CD4-positive, alpha-beta T cell treated with Interleukin-15 for 1 hour (primary cell): ENCODE data around the gene ARF6.
"Not testable (repeated sequence)": the region's sequence is repeated elsewhere in the genome, so short reads cannot be mapped to it uniquely, and the experiment has no call there.

ENCODE experiments used
- DNase-seq: peaks from one replicate; pipeline ENCODE4 v3.0.0-alpha.2; 2020

Gene ARF6

GRCh38 chr14:49909016-49909415 lies 16.1 kb downstream of the ARF6 start:
- DNase-seq, result no peak

- no peak for DNase-seq
Measured at GRCh38 chr14:49915085-49915484, 22.2 kb downstream of the ARF6 start.

- no peak for DNase-seq
Measured at GRCh38 chr14:49918706-49919105, 25.8 kb downstream of the ARF6 start.

DNA sequence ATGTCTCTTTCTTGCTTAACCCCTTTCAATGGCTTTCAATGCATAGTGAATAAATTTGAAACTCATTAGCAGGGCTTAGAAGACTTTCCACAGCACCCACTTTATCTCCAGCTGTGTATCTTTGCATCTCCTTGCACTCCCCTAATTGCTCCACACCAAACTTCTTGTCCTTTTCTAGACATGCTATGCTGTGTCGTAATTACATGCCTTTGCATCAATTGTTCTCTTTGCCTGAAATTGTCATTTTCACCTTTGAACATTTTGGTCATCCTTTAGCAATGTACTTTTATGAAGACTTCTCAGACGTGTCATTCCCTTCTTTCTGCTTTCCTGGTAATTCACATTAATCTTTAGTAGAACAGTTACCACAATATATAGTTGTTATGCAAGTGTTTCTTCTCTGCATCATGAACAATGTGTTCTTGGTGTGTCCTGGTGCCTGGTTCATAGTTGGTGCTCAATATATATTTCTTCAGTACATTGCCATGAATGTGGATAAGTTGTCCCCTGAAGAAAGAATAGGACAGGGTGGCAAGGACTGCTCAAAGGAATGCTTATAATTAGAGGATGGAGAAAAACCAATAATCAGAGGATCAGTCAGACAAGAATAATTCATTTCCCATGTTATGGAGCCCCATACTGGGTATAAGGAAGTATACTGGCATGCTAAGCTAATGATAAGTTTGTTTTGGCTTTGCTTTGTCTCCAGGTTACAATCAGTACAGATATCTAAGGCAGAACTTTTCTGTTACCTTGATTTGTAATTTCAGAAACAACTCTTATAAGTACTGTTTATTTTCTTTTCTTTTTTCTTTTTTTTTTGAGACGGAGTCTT lies 27.2 kb downstream of the ARF6 start:
- DNase-seq, result no peak

DNA sequence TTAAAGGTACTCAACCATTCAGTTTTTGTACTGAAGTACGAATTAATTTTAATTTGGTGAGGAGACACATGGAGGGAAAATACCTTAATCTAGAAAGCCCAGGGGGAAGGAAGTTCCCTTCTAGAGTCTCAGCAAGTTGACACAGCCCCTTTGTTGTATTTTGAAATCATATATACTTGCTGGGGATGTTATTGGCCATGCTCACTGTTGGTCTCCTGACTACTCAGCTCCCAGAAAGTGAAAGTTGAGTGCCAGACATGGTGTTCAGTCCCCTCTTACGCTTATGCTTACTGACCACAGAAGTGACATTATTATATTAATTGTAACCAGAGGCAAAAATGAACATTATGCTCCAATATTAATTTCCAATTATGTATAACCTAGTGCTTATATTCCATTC lies 28.1 kb downstream of the ARF6 start:
- DNase-seq, result no peak

DNA sequence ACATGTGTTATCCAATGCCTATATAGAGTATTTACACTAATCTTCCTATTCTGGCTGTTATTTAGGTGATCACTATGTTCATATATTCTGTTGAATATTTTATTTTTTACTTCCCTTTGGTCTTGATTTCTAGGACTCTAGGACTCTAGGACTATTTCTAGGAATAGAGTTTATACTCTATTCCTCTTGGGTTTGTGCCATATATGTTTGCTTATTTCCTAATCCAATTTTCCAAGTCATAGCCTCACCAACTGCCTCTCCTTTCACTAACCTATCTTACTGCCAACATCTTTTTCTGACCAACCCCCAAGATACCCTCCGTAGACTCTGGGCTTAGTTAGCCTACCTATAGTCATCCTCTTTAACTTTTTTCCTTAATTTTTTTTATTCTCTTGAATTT lies 28.5 kb downstream of the ARF6 start:
- DNase-seq, result no peak

GRCh38 chr14:49923442-49923841 lies 30.6 kb downstream of the ARF6 start:
- no peak for DNase-seq

GRCh38 chr14:49923881-49924280 lies 31.0 kb downstream of the ARF6 start:
- DNase-seq, result no peak

GRCh38 chr14:49924852-49925251 lies 32.0 kb downstream of the ARF6 start:
- DNase-seq, result no peak

DNA sequence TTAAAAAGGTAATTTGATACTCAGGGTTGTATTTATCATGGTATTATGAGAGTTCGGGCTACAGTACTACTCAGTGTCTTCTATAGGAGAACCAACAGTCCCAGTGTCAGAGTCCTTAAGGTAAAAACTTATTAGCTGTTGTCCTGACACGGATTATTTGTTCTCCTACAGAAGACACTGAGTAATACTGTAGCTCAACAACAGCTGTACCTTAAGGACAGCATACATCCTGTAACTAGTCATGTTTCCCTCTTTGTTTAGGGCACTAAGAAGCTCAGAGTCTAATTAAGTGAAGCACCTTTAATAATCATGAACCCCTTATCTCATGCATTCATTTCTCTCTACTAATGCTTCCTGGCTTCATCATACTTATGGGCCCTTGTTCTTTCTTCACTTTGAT lies 33.9 kb downstream of the ARF6 start:
- no peak for DNase-seq

DNA sequence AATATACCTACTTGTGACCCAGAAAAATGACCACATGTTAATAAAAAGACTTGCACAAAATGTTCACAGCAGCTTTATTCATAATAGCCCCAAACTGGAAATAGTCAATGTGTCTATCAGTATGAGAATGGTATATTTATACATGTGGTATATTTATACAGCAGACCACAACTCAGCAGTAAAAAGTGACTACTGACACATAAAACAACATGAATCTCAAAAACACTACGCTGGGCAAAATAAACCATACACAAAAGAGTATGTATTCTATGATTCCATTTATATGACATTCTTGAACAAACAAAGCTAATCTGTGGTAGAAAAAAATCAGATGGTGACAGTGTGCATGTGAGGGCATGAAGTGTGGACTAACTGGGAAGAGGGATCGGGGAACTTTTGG lies 35.1 kb downstream of the ARF6 start:
- no peak for DNase-seq

- no peak for DNase-seq
Measured at GRCh38 chr14:49930720-49931119, 37.8 kb downstream of the ARF6 start.

DNA sequence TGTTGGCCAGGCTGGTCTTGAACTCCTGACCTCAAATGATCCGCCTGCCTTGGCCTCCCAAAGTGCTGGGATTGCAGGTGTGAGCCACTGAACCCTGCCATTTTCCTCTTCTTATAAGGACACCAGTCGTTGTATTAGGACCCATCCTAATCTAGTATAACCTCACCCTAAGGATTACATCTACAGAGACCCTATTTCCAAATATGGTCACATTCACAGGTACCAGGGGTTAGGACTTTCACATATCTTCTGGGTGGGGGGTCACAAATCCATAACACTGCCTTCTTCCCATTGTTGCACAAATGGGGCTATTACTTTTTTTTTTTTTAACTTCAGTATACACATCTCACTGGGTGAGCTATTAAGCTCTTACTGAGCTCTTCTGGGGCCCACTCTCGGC lies 38.6 kb downstream of the ARF6 start:
- no peak for DNase-seq

DNA sequence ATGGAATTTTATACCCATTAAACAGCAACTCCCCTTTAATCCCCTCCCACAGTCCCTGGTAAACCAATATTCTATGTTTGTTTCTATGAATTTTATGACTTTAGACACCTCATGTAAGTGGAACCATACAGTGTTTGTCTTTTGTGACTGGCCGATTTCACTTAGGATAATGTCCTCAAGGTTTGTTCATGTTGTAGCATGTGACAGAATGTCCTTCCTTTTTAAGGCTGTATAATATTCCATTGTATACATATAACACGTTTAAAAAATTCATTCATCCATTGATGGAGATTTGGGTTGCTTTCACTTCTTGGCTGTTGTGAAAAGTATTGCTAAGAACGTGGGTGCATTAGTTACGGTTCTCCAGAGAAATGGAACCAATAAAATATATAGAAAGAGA lies 40.2 kb downstream of the ARF6 start:
- no peak for DNase-seq

DNA sequence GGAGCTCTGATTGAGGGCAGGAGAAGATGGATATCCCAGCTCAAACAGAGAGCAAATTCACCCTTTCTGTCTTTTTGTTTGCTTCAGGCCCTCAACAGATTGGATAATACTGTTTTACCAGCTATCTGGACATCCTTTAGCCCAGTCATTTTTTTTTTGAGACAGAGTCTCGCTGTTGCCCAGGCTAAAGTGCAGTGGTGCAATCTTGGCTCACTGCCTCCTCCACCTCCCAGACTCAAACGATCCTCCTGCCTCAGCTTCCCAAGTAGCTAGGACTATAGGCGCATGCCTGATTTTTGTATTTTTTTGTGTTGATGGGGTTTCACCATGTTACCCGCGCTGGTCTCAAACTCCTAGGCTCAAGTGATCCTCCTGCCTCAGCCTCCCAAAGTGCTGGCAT lies 40.8 kb downstream of the ARF6 start:
- DNase-seq, result no peak

DNA sequence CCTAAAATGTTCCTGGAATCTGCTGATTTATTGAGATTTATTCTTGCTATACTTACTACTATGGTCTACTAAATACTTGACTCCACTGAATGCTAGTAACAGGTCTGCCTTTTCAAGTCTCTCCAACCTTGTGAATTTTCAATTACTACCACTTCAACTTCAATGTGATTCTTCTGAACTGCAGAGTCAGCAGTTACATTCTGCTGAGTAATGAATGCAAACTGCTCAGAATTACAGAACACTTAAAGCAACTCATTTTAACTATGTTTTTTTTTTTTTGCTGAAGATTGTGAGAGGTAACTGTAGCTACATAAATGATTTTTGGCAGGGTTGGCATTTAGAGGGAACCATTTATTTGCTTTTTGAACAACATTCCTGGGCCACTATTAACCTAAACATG lies 41.8 kb downstream of the ARF6 start:
- DNase-seq, result no peak

- DNase-seq, result no peak
Measured at GRCh38 chr14:49935526-49935925, 42.6 kb downstream of the ARF6 start.

DNA sequence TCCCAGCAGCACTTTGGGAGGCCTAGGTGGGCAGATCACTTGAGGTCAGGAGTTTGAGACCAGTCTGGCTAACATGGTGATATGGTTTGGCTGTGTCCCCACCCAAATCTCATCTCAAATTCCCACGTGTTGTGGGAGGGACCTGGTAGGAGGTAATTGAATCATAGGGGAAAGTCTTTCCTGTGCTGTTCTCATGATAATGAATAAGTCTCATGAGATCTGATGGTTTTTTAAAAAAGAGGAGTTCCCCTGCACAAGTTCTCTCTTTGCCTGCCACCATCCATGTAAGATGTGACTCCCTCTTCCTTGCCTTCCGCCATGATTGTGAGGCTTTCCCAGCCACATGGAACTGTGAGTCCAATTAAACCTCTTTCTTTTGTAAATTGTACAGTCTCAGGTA lies 43.4 kb downstream of the ARF6 start:
- not testable (repeated sequence) for DNase-seq

- not testable (repeated sequence) for DNase-seq
Measured at GRCh38 chr14:49936882-49937281, 44.0 kb downstream of the ARF6 start.

DNA sequence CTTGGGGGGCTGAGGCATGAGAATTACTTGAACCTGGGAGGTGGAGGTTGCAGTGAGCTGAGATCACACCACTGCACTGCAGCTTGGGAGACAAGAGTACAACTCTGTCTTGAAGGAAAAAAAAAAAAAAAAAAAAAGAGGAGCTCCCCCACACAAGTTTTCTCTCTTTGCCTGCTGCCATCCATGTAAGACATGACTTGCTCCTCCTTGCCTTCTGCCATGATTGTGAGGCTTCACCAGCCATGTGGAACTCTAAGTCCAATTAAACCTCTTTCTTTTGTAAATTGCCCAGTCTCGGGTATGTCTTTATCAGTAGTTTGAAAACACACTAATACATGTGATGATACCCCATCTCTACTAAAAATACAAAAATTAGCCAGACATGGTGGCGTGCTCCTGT lies 46.3 kb downstream of the ARF6 start:
- DNase-seq, result not testable (repeated sequence)

DNA sequence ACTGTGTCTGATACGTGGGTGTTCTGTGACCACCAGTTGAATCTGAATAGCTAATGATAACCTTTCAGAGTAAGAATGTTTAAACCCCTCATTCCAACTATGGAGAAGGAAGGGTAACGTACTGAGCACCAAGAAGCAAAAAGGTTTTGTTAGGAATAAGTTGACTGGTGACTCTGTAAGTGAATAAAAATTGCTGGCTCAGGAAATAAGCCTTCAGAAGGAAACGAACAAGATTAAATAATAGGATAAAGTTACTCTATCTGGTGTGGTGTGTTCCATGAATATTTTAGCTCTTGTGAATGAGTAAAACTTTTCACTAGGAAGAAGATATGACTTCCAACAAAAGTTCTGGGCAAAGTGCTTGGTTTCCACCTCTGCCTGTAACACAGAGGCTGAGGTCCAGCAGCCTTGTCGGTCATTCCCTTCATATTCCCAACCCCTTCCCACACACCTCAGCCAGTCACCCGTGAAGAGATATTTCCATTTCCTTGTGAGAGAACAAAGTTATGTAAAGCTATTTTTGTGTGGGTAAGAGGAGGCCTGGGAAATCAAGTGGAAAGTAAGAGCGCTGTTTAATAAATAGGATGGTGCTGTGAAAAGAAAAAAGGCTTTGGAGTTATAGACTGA lies 47.1 kb downstream of the ARF6 start:
- no peak for DNase-seq

DNA sequence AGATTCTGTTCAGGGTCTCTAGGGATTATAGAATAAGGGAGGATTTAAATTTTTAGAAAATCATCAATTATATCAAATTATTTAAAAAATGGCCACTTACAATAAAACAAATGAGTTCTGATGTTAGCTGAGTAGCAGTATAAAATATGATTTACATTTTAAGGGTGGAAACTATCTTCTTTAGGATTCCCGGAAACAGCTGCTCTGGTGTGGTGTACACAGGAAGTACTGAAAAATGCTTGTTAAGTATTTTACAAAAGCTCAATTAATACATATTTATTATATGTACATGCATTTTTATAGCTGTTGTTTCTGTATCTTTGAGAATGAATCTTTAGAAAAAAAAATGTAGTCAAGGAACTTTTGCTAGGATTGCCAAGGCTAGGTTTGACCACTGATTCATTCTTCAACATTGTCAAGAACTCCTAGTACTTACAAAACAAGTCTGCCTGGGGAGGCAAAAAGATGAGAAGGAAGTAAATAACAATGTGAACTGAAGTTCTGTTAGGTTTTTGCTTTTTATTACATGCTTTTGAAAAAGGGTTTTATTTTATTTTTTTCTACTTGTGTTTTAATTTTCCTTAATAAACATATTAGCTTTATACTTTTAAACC lies 48.0 kb downstream of the ARF6 start:
- DNase-seq, result no peak

- DNase-seq, result no peak
Measured at GRCh38 chr14:49942090-49942489, 49.2 kb downstream of the ARF6 start.

DNA sequence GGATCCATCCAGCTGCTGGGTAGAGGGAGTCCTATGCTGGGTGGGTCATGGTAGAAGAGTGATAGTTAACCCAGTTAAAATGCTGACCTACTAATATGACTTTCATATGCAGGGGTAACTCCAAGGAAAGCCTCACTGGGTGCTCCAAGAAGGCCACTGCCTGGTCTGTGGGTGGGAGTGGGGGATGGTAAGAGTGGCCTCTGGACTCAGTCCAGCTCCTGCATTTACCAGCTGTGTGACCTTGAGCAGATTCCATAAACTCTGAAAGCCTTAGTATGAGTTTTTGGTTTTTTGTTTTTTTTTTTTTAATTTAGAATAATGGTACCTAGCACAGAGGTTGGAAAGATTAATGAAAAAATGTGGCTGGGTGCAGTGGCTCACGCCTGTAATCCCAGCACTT lies 51.6 kb downstream of the ARF6 start:
- no peak for DNase-seq
